Epithelial cell of proximal tubule (primary cell): ENCODE results near the gene RETREG1. TPM values are rescaled to one million over a fixed set of nuclear protein-coding genes. Genes with fewer than 3 reads are reported as not detected.

ENCODE experiments used
- DNase-seq: peaks from one replicate; pipeline ENCODE4 v3.0.0-alpha.2; 2011; ENCODE audit warnings: low read depth
- H3K4me3 ChIP-seq: 2 replicates; pipeline ENCODE4 v1.5.1; 2011; ENCODE audit warnings: low read depth, mild to moderate bottlenecking, low read length
- CTCF ChIP-seq: conservative IDR thresholded peaks from 2 replicates; pipeline ENCODE4 v1.5.1; 2012; ENCODE audit warnings: low read depth, mild to moderate bottlenecking, low read length
- total RNA-seq: library from RNA; depleted of rRNA; stranded (reverse); fragments of >200 nt; gene quantifications from 2 replicates; pipeline ENCODE4 v1.2.3, GENCODE V29; 2015

The RETREG1 gene
- total RNA-seq, 1 donor from 2014 or later = 17.5 TPM

- no peak for DNase-seq
- no peak overlapping the region for H3K4me3 ChIP-seq
- no peak for TF ChIP-seq CTCF
Measured at GRCh38 chr5:16567365-16567764, 49.4 kb downstream of the RETREG1 start.

GRCh38 chr5:16565118-16565517 is 51.7 kb downstream of the RETREG1 start:
- no peak for TF ChIP-seq CTCF
- no peak overlapping the region for H3K4me3 ChIP-seq
- no peak for DNase-seq

GRCh38 chr5:16564248-16564867 is 52.4 kb downstream of the RETREG1 start:
- H3K4me3 ChIP-seq = no peak overlapping the region
- no peak for TF ChIP-seq CTCF
- DNase-seq = no peak

- no peak for DNase-seq
- H3K4me3 ChIP-seq = no peak overlapping the region
- TF ChIP-seq CTCF = no peak
Measured at GRCh38 chr5:16563686-16564085, 53.1 kb downstream of the RETREG1 start.

- DNase-seq = no peak
- no peak for TF ChIP-seq CTCF
Measured at GRCh38 chr5:16561660-16562059, 55.1 kb downstream of the RETREG1 start.

GRCh38 chr5:16559702-16560101 is 57.1 kb downstream of the RETREG1 start:
- no peak for TF ChIP-seq CTCF
- no peak for DNase-seq
- no peak overlapping the region for H3K4me3 ChIP-seq

More at GRCh38 chr5:16561660-16562059, 55.1 kb downstream of the RETREG1 start:
- no peak overlapping the region for H3K4me3 ChIP-seq

- no peak for DNase-seq
- TF ChIP-seq CTCF = no peak
- H3K4me3 ChIP-seq = no peak overlapping the region
Measured at GRCh38 chr5:16558984-16559629, 57.7 kb downstream of the RETREG1 start.
